PFSK-1 (cell line): ENCODE results near the gene PGBD5.

ENCODE experiments used
- FOXP2 ChIP-seq: optimal IDR thresholded peaks from 2 replicates; pipeline ENCODE3; 2011; ENCODE audit warnings: borderline replicate concordance, control low read depth, inconsistent platforms; ENCODE audit not compliant: insufficient read depth; ENCODE audit errors: extremely low read length, extremely low read depth
- POLR2AphosphoS5 ChIP-seq: IDR thresholded peaks from 2 replicates; pipeline ENCODE4 v1.6.1; 2012; ENCODE audit warnings: low read depth, mild to moderate bottlenecking, control low read depth, low read length, moderate library complexity
- REST ChIP-seq, 2 experiments: IDR thresholded peaks; 2 replicates each; pipeline versions ENCODE4 v1.6.1 to v1.8.0; 2011 to 2012; ENCODE audit warnings: low read depth in 2 of 2, low read length in 2 of 2, control low read depth in 1 of 2, inconsistent platforms in 1 of 2, mild to moderate bottlenecking in 1 of 2, moderate library complexity in 1 of 2; ENCODE audit not compliant: insufficient read depth in 1 of 2
- SIN3A ChIP-seq: IDR thresholded peaks from 2 replicates; pipeline ENCODE4 v1.6.1; 2012; ENCODE audit warnings: mild to moderate bottlenecking, low read length, moderate library complexity, borderline replicate concordance; ENCODE audit not compliant: insufficient read depth
- TAF1 ChIP-seq: IDR thresholded peaks from 2 replicates; pipeline ENCODE4 v1.6.1; 2012; ENCODE audit warnings: low read length, control low read depth, borderline replicate concordance; ENCODE audit not compliant: insufficient read depth

PGBD5 gene

GRCh38 chr1:230326971-230327891 is 98.9 kb downstream of the PGBD5 start:
- TF ChIP-seq SIN3A (no peak), POLR2AphosphoS5 (no peak), REST (IDR thresholded peaks at IDR 0.05; ENCODE audit: insufficient read depth in 1 of 2, low read depth in 2 of 2, low read length in 2 of 2) (no peak), FOXP2 (no peak), TAF1 (no peak)

DNA sequence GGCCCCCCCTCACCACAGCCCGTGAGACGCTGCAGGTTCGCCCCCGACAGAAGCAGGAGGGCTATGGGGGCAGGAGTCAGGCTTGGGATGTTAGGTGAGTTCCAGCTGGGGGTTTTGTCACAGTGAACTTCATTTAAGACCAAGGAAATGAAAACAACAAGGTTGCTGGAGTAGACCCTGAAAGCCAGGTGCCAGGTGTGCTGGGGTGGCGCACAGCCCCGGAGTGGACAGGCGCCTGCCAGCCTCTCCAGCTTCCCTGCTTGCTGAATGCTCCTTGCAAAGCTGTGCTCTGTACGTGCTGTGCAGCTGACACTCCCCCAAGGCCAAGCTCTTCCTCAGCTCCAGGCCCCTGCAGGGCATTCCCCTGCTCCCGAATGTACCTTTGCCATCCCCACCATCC is 102.4 kb downstream of the PGBD5 start:
- TF ChIP-seq REST (IDR thresholded peaks at IDR 0.05; ENCODE audit: insufficient read depth in 1 of 2, low read depth in 2 of 2, low read length in 2 of 2) (no peak), POLR2AphosphoS5 (no peak), SIN3A (no peak), FOXP2 (no peak), TAF1 (no peak)

DNA sequence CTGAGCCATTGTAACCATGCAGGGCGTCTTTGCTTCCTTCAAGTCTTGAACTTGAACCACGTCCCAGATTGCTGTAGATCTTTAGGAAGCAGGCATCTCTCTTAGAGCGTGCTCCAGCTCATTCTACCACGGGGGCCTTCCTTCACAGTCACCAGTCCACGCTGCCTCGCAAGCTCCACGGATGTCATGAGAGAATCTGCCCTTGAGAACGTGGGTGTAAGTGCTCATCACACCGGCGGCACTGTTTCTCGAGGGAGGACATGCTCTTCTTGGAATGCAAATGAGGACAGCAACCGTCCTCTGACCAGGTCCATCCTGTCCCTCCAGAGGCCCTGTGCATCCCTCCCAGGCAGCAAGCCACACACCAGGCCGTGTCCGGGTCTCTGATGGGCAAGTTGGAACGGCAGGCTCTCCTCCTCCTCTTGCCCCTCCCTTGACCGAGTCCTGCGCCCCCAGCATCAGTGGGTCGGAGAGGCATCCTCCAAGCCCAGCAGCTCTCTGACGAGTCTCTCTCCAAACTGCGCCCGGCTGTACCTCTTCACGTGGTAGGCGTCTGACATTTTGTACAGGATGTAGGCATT is 103.1 kb downstream of the PGBD5 start:
- TF ChIP-seq REST (IDR thresholded peaks at IDR 0.05; ENCODE audit: insufficient read depth in 1 of 2, low read depth in 2 of 2, low read length in 2 of 2) (no peak), SIN3A (no peak), TAF1 (no peak), POLR2AphosphoS5 (no peak), FOXP2 (no peak)

- no peak for TF ChIP-seq FOXP2
- TF ChIP-seq SIN3A = no peak
- TF ChIP-seq REST (IDR thresholded peaks at IDR 0.05; ENCODE audit: insufficient read depth in 1 of 2, low read depth in 2 of 2, low read length in 2 of 2) = no peak
- TF ChIP-seq POLR2AphosphoS5 = no peak
These were observed 103.7 kb downstream of the PGBD5 start for GRCh38 chr1:230322421-230322756.
